Panc1 (cell line): ENCODE results near the gene IL2RG.

Experiments
- CTCF ChIP-seq: fragments of 450-650 bp; IDR thresholded peaks from 2 replicates; pipeline ENCODE4 v1.5.1; 2017; ENCODE audit warnings: mild to moderate bottlenecking
- POLR2AphosphoS5 ChIP-seq: IDR thresholded peaks from 2 replicates; pipeline ENCODE4 v1.6.1; 2012; ENCODE audit warnings: mild to moderate bottlenecking, low read depth, low read length, moderate library complexity

- TF ChIP-seq CTCF = no peak
- TF ChIP-seq POLR2AphosphoS5 = no peak
Measured at GRCh38 chrX:71103110-71103983, 8.0 kb downstream of the IL2RG start.
